Lung (tissue), 12 donors: ENCODE data around the gene LTB4R2. TPM values are rescaled to one million over a fixed set of nuclear protein-coding genes. Genes with fewer than 3 reads are reported as not detected.

Experiments used
- ATAC-seq: fragments of 200-7000 bp; cut with Tn5 transposase; one replicate; pipeline ENCODE4 v1.9.1; 2020; ENCODE audit warnings: moderate number of reproducible peaks; ENCODE audit not compliant: insufficient read depth, low FRiP score
- DNase-seq, 3 donors: peaks; one replicate each; pipeline ENCODE4 v3.0.0-alpha.2; 2013 to 2017
- H3K27ac ChIP-seq, 2 donors: one replicate each; pipeline ENCODE4 v1.5.1; 2013; ENCODE audit warnings: mild to moderate bottlenecking in 2 of 2, moderate library complexity in 2 of 2, control low read depth in 1 of 2, inconsistent platforms in 1 of 2, low read depth in 1 of 2, low read length in 1 of 2
- H3K27me3 ChIP-seq, 3 donors: one replicate each; pipeline ENCODE4 v1.5.1; 2013; ENCODE audit warnings: low read length in 2 of 3; ENCODE audit not compliant: control insufficient read depth in 3 of 3, insufficient read depth in 3 of 3
- H3K36me3 ChIP-seq, 4 donors: one replicate each; pipeline ENCODE4 v1.5.1; 2013; ENCODE audit warnings: low read length in 4 of 4, mild to moderate bottlenecking in 1 of 4, moderate library complexity in 1 of 4; ENCODE audit not compliant: control insufficient read depth in 4 of 4, insufficient read depth in 4 of 4
- H3K4me1 ChIP-seq, 5 donors: one replicate each; pipeline ENCODE4 v1.5.1; 2013; ENCODE audit warnings: low read length in 5 of 5, mild to moderate bottlenecking in 2 of 5, moderate library complexity in 1 of 5; ENCODE audit not compliant: control insufficient read depth in 5 of 5, insufficient read depth in 5 of 5
- H3K4me3 ChIP-seq: one replicate; pipeline ENCODE4 v1.5.1; 2013; ENCODE audit warnings: mild to moderate bottlenecking, control low read depth, moderate library complexity
- H3K9ac ChIP-seq, 2 donors: one replicate each; pipeline ENCODE4 v1.5.1; 2013; ENCODE audit warnings: low read length in 2 of 2, control low read depth in 1 of 2; ENCODE audit not compliant: insufficient read depth in 1 of 2
- H3K9me3 ChIP-seq, 4 donors: one replicate each; pipeline ENCODE4 v1.5.1; 2013; ENCODE audit warnings: low read length in 3 of 4, mild to moderate bottlenecking in 1 of 4, moderate library complexity in 1 of 4; ENCODE audit not compliant: control insufficient read depth in 4 of 4, insufficient read depth in 3 of 4
- WGBS, 2 donors: extraction: QIAGEN DNeasy Blood & Tissue Kit; methylation state at CpG; one replicate each; pipeline ENCODE4 v1.1.7; 2013; 5-methylcytosine and 5-hydroxymethylcytosine counted together
- polyA plus RNA-seq, 2 donors: library from polyadenylated mRNA; stranded (reverse); fragments of 200-250 nt; gene quantifications; one replicate each; pipeline ENCODE4 v1.2.1, GENCODE V29; 2013
- total RNA-seq, 2 donors: library from RNA; depleted of rRNA in 1 of 2; stranded (reverse); fragments of >200 nt in 1 of 2; gene quantifications; one replicate each; pipeline ENCODE4 v1.2.1, GENCODE V29; 2014 to 2021
- TF ChIP-seq, protein P1 (sequence below): IDR thresholded peaks from 2 replicates; pipeline ENCODE4 v1.5.1; 2012; ENCODE audit warnings: mild to moderate bottlenecking; ENCODE audit errors: control extremely low read depth, extremely low read depth
- donor health status: control.
- donor health status: control.
- donor health status: Bipolar disorder and iron deficiency.
- donor health status: healthy.
- donor health status: DM: yes; HTN: yes; CAD: no.

The LTB4R2 gene
- total and polyA plus RNA-seq, 4 donors, result 1.8 to 14.0 (median 5.7) TPM

DNA sequence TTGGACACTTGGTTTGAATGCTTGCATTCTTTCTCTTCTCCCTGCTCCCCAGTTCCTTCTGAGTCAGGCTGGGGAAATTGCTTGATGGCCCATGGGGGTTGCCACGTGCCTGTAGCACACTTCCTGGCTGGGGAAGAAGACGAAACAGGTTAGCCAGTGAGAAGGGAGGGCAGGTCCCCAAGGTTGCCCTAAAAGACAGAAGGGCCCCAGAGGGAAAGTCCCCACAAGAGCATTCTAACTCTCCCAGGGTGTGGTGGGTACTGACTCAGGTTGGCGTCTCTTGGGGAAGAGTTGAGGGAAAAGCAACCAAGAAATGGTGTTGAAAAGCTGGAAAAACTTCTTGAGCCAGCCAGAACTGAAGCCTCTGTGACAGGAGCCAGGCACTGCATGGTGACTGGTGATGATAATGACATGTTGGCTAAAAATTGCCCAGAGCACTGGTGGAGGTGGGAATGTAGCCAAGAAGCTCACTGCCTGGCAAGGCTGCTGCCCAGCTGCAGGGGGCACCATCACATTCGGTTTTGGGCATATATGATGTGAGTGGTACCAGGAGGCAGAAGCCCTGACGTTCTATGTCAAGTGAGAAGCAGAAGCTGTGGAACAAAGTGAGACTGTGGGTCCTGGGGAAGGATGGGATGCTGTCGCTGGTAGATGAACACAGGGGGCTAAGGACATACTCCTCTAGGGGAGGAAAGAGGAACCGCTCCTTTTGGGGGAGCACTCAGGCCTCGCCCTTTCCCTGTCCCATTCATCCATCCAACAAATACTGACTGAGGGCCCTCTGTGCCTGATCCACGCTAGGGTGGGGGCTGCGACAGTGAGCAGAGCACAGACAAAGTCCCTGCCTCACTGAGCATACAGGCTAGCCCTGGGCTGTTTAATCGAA is 30.4 kb upstream of the LTB4R2 start:
- Histone ChIP-seq H3K36me3 (no peaks in the 10 kb centered on the region), H3K9ac (no peak overlapping the region), H3K9me3 (no peaks in the 10 kb centered on the region), H3K4me1 (peaks cover 0 to 5% (median 0%) of the 10 kb centered on the region in 5 donors), H3K27me3 (no peaks in the 10 kb centered on the region), H3K27ac (peak overlapping the region in 1 of 2 donors; percentile 81), H3K4me3 (no peak overlapping the region)
- DNase-seq (no peak), ATAC-seq (no peak)
- TF ChIP-seq, protein P1, sequence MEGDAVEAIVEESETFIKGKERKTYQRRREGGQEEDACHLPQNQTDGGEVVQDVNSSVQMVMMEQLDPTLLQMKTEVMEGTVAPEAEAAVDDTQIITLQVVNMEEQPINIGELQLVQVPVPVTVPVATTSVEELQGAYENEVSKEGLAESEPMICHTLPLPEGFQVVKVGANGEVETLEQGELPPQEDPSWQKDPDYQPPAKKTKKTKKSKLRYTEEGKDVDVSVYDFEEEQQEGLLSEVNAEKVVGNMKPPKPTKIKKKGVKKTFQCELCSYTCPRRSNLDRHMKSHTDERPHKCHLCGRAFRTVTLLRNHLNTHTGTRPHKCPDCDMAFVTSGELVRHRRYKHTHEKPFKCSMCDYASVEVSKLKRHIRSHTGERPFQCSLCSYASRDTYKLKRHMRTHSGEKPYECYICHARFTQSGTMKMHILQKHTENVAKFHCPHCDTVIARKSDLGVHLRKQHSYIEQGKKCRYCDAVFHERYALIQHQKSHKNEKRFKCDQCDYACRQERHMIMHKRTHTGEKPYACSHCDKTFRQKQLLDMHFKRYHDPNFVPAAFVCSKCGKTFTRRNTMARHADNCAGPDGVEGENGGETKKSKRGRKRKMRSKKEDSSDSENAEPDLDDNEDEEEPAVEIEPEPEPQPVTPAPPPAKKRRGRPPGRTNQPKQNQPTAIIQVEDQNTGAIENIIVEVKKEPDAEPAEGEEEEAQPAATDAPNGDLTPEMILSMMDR, result no peak
- 58 to 73% methylated on average over 11 of the region's 11 CpGs for WGBS, 2 donors

DNA sequence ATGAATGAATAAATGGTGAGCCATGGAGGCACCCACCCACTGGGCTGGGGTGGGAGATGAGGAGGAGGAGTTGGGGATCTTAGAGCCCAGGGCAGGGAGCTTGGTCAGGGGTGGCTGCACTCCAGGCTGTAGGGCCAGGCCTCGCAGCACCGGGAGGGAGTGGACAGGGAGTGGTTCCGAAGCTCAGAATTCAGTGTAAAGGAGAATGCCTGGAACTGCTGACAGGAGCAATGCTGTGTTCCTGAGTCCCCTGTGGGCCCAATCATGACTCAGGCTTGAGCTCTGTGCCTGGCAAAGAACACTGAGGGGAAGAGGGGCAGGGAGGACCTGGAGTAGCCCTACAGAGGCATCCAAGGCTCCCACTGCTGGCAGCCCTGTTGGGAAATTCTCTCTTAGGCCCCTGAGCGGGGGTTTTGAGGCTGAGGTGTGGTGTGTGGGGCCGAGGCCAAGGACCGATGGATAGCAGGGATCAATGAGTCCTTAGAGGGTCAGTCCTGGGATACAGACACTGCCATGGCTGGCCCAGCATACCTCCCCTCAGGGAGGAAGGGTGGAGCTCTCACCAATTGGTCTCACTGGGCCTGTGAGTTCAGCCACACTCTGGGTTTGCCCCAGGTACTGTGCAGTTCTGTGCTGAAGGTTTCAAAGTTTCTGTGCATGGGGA is 29.0 kb upstream of the LTB4R2 start:
- Histone ChIP-seq H3K9ac (no peak overlapping the region), H3K36me3 (no peaks in the 10 kb centered on the region), H3K9me3 (no peaks in the 10 kb centered on the region), H3K4me1 (peaks cover 0 to 5% (median 0%) of the 10 kb centered on the region in 5 donors), H3K27ac (peak overlapping the region in 1 of 2 donors; percentile 56), H3K27me3 (no peaks in the 10 kb centered on the region), H3K4me3 (no peak overlapping the region)
- DNase-seq, result no peak
- WGBS, 2 donors, result 84 to 96% methylated on average over 6 of the region's 6 CpGs
- TF ChIP-seq, protein P1, result no peak
- ATAC-seq, result no peak

DNA sequence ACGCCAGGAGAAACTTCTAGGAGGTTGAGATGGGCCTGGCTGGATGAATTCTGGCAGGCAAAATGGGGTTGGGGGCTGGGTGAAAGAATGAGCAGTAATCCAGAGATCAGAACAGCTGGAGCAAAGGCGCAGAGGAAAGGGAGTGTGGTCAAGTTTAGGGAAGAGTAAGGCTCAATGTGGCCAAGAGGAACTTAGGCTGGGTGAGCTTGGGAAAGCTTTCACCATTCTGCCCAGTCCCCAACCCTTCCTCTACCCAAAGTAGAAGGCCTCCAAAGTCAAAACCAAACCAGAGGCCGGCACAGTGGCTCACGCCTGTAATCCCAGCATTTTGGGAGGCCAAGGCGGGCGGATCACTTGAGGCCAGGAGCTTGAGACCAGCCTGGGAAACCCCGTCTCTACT is 28.3 kb upstream of the LTB4R2 start:
- Histone ChIP-seq H3K4me1 (peaks cover 0 to 5% (median 0%) of the 10 kb centered on the region in 5 donors), H3K27me3 (no peaks in the 10 kb centered on the region), H3K36me3 (no peaks in the 10 kb centered on the region), H3K4me3 (no peak overlapping the region), H3K27ac (no peak overlapping the region), H3K9me3 (no peaks in the 10 kb centered on the region), H3K9ac (no peak overlapping the region)
- DNase-seq (no peak), ATAC-seq (no peak)
- 71 to 83% methylated on average over 7 of the region's 7 CpGs for WGBS, 2 donors
- TF ChIP-seq, protein P1, result no peak
